ENCODE measurements around the gene C1orf174. TPM values are rescaled to one million over a fixed set of nuclear protein-coding genes. Genes with fewer than 3 reads are reported as not detected.

Gene C1orf174
- polyA plus RNA-seq, 3 donors: 19.1 to 46.0 (median 21.3) TPM

GRCh38 chr1:3925256-3925655 lies 25.2 kb upstream of the C1orf174 start:
- no peaks in the 10 kb centered on the region for H4K20me1 ChIP-seq (ENCODE audit: insufficient read depth, low read length)
- DNase-seq: no peak
- no peaks in the 10 kb centered on the region for H3K27me3 ChIP-seq (ENCODE audit: control insufficient read depth in 2 of 2, insufficient read depth in 2 of 2, low read length in 2 of 2)
- H3K4me1 ChIP-seq (ENCODE audit: control insufficient read depth in 1 of 2, insufficient read depth in 2 of 2, low read length in 2 of 2): no peaks in the 10 kb centered on the region
- no peak overlapping the region for H3K27ac Mint-ChIP-seq
- H3K4me3 ChIP-seq (replicated peaks in 1 of 3; ENCODE audit: low read depth in 2 of 3, low read length in 3 of 3): no peak overlapping the region
- intact Hi-C loops (cut with micrococcal nuclease): no loop called here
- H3K9ac ChIP-seq (ENCODE audit: insufficient read depth, low read length, poor library complexity, severe bottlenecking): no peak overlapping the region
- H3K4me2 ChIP-seq (replicated peaks; ENCODE audit: extremely low read depth, low read length, poor library complexity, severe bottlenecking): no peak overlapping the region
- no peak overlapping the region for H2AFZ ChIP-seq (ENCODE audit: insufficient read depth, low read depth, low read length, poor library complexity, severe bottlenecking)
- peaks cover 0 to 6% (median 3%) of the 10 kb centered on the region in 7 donors for H3K9me3 Mint-ChIP-seq
- H3K36me3 ChIP-seq (replicated peaks in 1 of 2; ENCODE audit: control insufficient read depth in 1 of 2, insufficient read depth in 2 of 2, low read length in 2 of 2): no peaks in the 10 kb centered on the region
- H3K36me3 Mint-ChIP-seq: no peaks in the 10 kb centered on the region
- no peaks in the 10 kb centered on the region for H3K79me2 ChIP-seq (ENCODE audit: insufficient read depth, low read length)
- TF ChIP-seq CTCF (IDR thresholded peaks at IDR 0.05): no peak
- no peak overlapping the region for H3K27ac ChIP-seq (ENCODE audit: low read depth in 1 of 2, low read length in 2 of 2)
- H3K4me1 Mint-ChIP-seq: no peaks in the 10 kb centered on the region
- H3K27me3 Mint-ChIP-seq (ENCODE audit: low read depth in 3 of 3): peaks cover 8 to 10% (median 10%) of the 10 kb centered on the region in 3 donors
- WGBS (ENCODE audit: insufficient coverage): 93% methylated on average over 12 of the region's 12 CpGs
- H3K9me3 ChIP-seq (replicated peaks in 1 of 2; ENCODE audit: control insufficient read depth in 1 of 2, insufficient read depth in 1 of 2, low read length in 2 of 2): no peaks in the 10 kb centered on the region
- H3K4me3 Mint-ChIP-seq: no peak overlapping the region

GRCh38 chr1:3924825-3925220 lies 24.8 kb upstream of the C1orf174 start:
- Histone ChIP-seq H3K79me2 (ENCODE audit: insufficient read depth, low read length) (no peaks in the 10 kb centered on the region), H3K36me3 (replicated peaks in 1 of 2; ENCODE audit: control insufficient read depth in 1 of 2, insufficient read depth in 2 of 2, low read length in 2 of 2) (no peaks in the 10 kb centered on the region), H3K4me2 (replicated peaks; ENCODE audit: extremely low read depth, low read length, poor library complexity, severe bottlenecking) (no peak overlapping the region), H3K9me3 (replicated peaks in 1 of 2; ENCODE audit: control insufficient read depth in 1 of 2, insufficient read depth in 1 of 2, low read length in 2 of 2) (no peaks in the 10 kb centered on the region), H3K4me3 (replicated peaks in 1 of 3; ENCODE audit: low read depth in 2 of 3, low read length in 3 of 3) (no peak overlapping the region), H3K27me3 (ENCODE audit: control insufficient read depth in 2 of 2, insufficient read depth in 2 of 2, low read length in 2 of 2) (no peaks in the 10 kb centered on the region), H4K20me1 (ENCODE audit: insufficient read depth, low read length) (no peaks in the 10 kb centered on the region), H3K4me1 (ENCODE audit: control insufficient read depth in 1 of 2, insufficient read depth in 2 of 2, low read length in 2 of 2) (no peaks in the 10 kb centered on the region), H3K9ac (ENCODE audit: insufficient read depth, low read length, poor library complexity, severe bottlenecking) (no peak overlapping the region), H2AFZ (ENCODE audit: insufficient read depth, low read depth, low read length, poor library complexity, severe bottlenecking) (no peak overlapping the region), H3K27ac (ENCODE audit: low read depth in 1 of 2, low read length in 2 of 2) (no peak overlapping the region)
- 35% methylated on average over 3 of the region's 3 CpGs for WGBS (ENCODE audit: insufficient coverage)
- Mint-ChIP-seq H3K4me1 (no peaks in the 10 kb centered on the region), H3K36me3 (no peaks in the 10 kb centered on the region), H3K27me3 (ENCODE audit: low read depth in 3 of 3) (peaks cover 8 to 10% (median 10%) of the 10 kb centered on the region in 3 donors), H3K27ac (no peak overlapping the region), H3K4me3 (no peak overlapping the region), H3K9me3 (peaks cover 0 to 4% (median 0%) of the 10 kb centered on the region in 7 donors)
- no peak for DNase-seq
- TF ChIP-seq CTCF (IDR thresholded peaks at IDR 0.05): no peak
- intact Hi-C loops (cut with micrococcal nuclease): no loop called here
